Measurements from ENCODE around the gene ZNF808.
"Not testable (repeated sequence)": the region's sequence is repeated elsewhere in the genome, so short reads cannot be mapped to it uniquely, and the experiment has no call there.

The ZNF808 gene

DNA sequence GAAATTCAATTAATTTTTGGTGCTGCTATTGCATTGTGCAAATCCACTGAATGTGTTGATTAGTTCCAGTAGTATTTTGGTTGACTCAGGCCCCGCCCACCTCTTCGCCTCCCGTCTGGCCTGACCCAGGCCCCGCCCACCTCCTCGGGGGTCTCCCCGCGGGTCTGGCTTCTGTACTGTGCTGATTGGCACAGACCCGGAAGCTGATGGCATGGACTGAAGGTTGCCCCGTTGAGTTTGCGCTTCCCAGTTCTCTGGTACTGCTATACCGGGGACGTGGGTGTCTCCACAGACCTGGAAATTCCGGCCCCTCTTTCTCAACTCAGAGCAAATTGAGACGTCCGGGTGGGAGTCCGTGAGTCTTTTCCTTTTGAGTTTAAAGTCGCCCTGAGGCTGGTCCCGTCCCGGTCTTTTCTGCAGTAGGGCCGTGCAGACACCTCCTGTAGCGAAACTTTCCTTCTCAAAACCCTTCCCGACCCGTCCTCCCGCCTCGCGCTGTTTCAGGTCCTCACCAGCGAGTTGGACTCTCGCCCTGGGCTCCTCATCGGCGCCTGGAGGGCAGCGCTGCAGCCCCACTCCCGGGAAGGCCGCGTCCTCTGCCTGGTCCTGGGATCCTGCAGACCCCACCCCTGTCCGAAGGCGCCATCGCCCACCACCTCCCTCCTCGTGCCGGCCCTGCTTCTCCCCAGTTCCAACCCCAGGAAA is 57.4 kb downstream of the ZNF808 start:
- H2AFZ ChIP-seq (ENCODE audit: low read depth, low read length), result no peak overlapping the region
- H3K9me3 ChIP-seq (ENCODE audit: low read length), result peaks cover 40% of the 10 kb centered on the region
- no peaks in the 10 kb centered on the region for H3K27me3 ChIP-seq (ENCODE audit: insufficient read depth, low read length)
- no peaks in the 10 kb centered on the region for H3K4me1 ChIP-seq (ENCODE audit: insufficient read depth, low read length)
- H3K36me3 ChIP-seq (ENCODE audit: insufficient read depth, low read length), result peaks cover 72% of the 10 kb centered on the region
- H3K4me3 ChIP-seq (ENCODE audit: low read length), result no peak overlapping the region

DNA sequence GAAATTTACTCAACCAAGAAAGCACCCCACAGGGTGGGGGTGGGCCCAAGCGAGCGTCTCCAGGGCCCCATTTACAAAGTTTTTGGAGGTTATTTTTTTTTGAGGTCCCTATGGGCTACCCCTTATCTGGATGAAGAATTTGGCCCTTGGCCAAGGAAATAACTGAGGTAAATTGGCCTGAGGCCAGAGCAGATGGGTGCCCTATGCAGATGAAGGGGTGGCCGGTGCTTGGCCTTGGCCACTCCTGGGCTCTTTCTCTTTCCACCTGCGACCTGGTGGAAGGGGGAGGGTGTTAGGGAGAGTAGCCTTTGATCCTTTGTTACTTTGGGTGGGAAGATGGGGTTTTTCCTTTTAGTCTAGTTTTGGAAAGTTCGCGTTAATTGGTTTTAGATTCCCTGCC is 58.1 kb downstream of the ZNF808 start:
- Histone ChIP-seq H3K36me3 (ENCODE audit: insufficient read depth, low read length) (peaks cover 73% of the 10 kb centered on the region), H2AFZ (ENCODE audit: low read depth, low read length) (no peak overlapping the region), H3K27me3 (ENCODE audit: insufficient read depth, low read length) (no peaks in the 10 kb centered on the region), H3K4me3 (ENCODE audit: low read length) (no peak overlapping the region), H3K9me3 (ENCODE audit: low read length) (peaks cover 41% of the 10 kb centered on the region), H3K4me1 (ENCODE audit: insufficient read depth, low read length) (no peaks in the 10 kb centered on the region)

DNA sequence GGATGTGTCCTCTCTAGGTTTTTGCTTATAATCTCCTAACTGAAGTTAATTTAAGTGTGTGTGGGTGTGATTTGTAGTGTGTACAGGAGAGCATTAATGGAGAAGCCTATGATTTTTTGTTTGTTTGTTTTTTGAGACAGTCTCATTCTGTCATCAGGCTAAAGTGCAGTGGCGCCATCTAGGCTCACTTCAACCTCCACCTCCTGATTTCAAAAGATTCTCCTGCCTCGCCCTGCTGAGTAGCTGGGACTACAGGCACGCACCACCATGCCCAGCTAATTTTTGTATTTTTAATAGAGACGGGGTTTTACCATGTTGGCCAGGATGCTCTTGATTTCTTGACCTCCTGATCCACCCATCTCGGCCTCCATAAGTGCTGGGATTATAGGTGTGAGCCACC is 63.3 kb downstream of the ZNF808 start:
- no peak overlapping the region for H3K4me3 ChIP-seq (ENCODE audit: low read length)
- H3K4me1 ChIP-seq (ENCODE audit: insufficient read depth, low read length), result no peaks in the 10 kb centered on the region
- peaks cover 13% of the 10 kb centered on the region for H3K9me3 ChIP-seq (ENCODE audit: low read length)
- no peak overlapping the region for H2AFZ ChIP-seq (ENCODE audit: low read depth, low read length)
- no peaks in the 10 kb centered on the region for H3K27me3 ChIP-seq (ENCODE audit: insufficient read depth, low read length)
- peaks cover 46% of the 10 kb centered on the region for H3K36me3 ChIP-seq (ENCODE audit: insufficient read depth, low read length)

DNA sequence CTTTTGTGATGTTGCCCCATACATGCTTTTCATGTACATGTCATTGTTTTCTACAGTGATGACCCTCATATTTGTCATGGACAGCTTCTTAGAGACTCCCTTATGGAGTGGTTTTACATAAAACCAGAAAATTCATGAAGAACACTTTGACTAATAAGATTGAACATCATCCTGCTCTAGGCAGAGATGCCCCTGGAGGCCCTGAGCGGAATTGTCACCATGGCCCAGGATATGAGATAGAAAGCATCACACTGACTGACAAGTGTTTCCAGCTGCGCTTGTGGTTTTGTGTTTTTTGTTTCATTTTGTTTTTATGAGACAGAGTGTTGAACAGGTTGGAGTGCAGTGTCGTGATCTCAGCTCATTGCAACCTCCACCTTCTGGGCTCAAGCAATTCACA is 64.8 kb downstream of the ZNF808 start:
- Histone ChIP-seq H3K4me3 (ENCODE audit: low read length) (no peak overlapping the region), H3K27me3 (ENCODE audit: insufficient read depth, low read length) (no peaks in the 10 kb centered on the region), H3K36me3 (ENCODE audit: insufficient read depth, low read length) (peaks cover 44% of the 10 kb centered on the region), H3K4me1 (ENCODE audit: insufficient read depth, low read length) (no peaks in the 10 kb centered on the region), H2AFZ (ENCODE audit: low read depth, low read length) (no peak overlapping the region), H3K9me3 (ENCODE audit: low read length) (peaks cover 10% of the 10 kb centered on the region)

DNA sequence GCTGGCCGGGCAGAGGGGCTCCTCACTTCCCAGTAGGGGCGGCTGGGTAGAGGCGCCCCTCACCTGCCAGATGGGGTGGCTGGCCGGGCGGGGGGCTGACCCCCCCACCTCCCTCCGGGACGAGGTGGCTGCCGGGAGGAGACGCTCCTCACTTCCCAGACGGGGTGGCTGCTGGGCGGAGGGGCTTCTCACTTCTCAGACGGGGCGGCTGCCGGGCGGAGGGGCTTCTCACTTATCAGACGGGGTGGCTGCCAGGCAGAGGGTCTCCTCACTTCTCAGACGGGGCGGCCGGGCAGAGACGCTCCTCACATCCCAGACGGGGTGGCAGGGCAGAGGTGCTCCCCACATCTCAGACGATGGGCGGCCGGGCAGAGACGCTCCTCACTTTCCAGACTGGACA is 66.0 kb downstream of the ZNF808 start:
- H3K4me3 ChIP-seq (ENCODE audit: low read length); H3K27me3 ChIP-seq (ENCODE audit: insufficient read depth, low read length); H3K4me1 ChIP-seq (ENCODE audit: insufficient read depth, low read length); H2AFZ ChIP-seq (ENCODE audit: low read depth, low read length): not testable (repeated sequence)
- peaks cover 15% of the 10 kb centered on the region for H3K9me3 ChIP-seq (ENCODE audit: low read length)
- peaks cover 44% of the 10 kb centered on the region for H3K36me3 ChIP-seq (ENCODE audit: insufficient read depth, low read length)

DNA sequence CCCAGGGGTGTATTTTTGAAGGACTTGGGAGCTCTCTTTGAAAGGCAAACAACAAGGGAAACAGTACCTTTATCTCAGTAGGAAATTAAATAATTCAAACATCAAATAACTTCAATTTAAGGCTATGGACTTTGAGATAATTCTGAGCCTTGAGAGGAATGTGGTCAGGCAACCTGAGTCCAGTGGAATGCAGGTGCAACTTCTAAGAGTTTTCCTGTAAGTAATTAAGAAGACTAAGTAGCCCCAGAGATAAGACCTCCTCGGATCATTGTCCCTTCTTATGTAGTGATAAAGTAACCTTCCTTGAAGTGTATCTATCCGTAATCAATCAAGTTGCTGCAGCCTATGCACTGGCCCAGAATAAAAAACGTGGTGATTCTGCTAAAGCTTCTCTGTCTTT is 71.8 kb downstream of the ZNF808 start:
- Histone ChIP-seq H3K4me1 (ENCODE audit: insufficient read depth, low read length) (peaks cover 7% of the 10 kb centered on the region), H3K36me3 (ENCODE audit: insufficient read depth, low read length) (peaks cover 23% of the 10 kb centered on the region), H3K4me3 (ENCODE audit: low read length) (no peak overlapping the region), H2AFZ (ENCODE audit: low read depth, low read length) (no peak overlapping the region), H3K9me3 (ENCODE audit: low read length) (peaks cover 10% of the 10 kb centered on the region), H3K27me3 (ENCODE audit: insufficient read depth, low read length) (no peaks in the 10 kb centered on the region)

DNA sequence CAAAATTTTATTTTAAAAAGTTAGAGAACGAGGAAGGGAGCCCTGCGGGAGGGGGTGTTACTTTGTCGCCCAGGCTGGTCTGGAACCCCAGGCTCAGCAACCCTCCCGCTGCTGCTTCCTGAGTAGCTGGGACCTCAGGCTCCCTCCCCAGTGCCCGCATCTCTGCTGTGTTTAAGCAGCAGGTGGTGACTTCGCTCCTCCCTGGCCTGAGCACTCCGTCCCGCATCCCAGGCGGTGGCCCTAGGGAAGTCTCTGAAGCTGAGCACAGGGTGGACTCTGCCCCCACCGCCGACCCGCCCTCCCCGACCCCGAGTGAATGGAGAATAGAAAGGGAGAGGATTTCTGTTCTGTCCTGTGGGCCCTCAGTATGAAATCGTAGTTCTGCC is 73.2 kb downstream of the ZNF808 start:
- H3K9me3 ChIP-seq (ENCODE audit: low read length), result peaks cover 15% of the 10 kb centered on the region
- H3K4me3 ChIP-seq (ENCODE audit: low read length), result peak overlapping the region; percentile 78
- H3K36me3 ChIP-seq (ENCODE audit: insufficient read depth, low read length), result peaks cover 20% of the 10 kb centered on the region
- peak overlapping the region; percentile 98 for H2AFZ ChIP-seq (ENCODE audit: low read depth, low read length)
- H3K27me3 ChIP-seq (ENCODE audit: insufficient read depth, low read length), result no peaks in the 10 kb centered on the region
- peaks cover 7% of the 10 kb centered on the region for H3K4me1 ChIP-seq (ENCODE audit: insufficient read depth, low read length)

DNA sequence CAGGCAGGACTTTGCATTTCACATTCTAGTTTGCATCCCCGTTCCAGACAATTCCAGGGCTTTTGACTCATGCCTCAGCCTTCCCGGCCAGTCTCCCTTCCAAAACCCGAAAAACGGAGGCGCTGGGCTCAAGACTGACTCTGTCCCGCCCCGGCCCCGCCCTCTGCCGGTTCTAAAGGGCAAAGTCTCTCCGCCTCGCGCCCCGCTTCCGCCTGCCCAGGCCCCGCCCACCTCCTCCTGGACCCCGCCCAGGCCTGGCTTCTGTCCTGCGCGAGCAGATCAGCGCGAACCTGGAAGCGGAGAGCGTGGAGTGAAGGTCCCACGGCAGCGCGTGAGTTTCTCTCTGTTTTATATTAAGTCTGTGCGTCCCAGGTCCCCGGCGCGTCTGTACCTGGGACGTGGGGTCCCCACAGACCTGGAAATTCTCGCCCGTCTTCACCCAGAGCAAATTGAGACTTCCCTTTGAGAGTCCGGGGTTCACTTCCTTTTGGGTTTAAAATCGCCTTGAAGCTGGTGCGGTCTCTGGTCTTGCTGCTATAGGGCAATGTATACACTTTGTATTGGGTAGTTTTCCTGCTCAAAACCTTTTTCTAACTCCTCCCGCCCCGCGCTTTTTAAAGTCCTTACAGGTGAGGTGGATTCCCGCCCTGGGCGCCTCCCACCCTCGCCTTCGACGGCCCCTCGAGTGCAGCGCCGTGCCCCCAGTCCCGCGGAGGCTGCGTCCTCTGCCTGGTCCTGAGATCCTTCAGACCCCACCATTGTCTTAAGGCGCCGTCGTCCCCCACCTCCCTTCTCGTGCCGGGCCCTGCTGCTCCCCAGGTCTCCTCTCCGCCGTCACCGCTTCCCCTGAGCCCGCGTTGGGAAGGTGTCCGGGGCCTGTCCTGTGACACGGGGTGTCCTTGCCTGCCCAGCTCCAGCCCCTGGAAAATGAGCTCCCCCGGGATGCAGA is 73.8 kb downstream of the ZNF808 start:
- Histone ChIP-seq H2AFZ (ENCODE audit: low read depth, low read length) (peak overlapping the region; percentile 98), H3K4me3 (ENCODE audit: low read length) (peak overlapping the region; percentile 78), H3K9me3 (ENCODE audit: low read length) (peaks cover 14% of the 10 kb centered on the region), H3K36me3 (ENCODE audit: insufficient read depth, low read length) (peaks cover 17% of the 10 kb centered on the region), H3K4me1 (ENCODE audit: insufficient read depth, low read length) (peaks cover 7% of the 10 kb centered on the region), H3K27me3 (ENCODE audit: insufficient read depth, low read length) (no peaks in the 10 kb centered on the region)

DNA sequence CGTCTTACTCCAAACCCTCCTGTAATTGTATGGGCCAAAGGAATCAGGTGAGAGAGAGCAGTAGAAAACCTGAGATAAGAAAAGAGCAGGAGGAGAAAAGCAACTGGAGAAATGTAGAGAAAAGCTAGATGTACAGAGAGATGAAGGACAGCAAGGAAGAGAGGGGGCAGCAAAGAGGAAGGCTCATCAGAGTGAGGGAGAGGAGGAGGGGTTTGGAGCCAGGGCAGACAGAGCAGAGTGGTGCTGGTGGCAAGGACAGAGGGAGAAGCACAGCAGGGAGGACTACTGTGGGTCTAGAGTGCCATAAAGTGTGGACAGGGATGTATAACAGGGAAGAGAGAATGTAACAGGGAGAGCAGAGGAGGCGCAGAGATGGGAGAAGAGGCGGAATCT is 74.5 kb downstream of the ZNF808 start:
- Histone ChIP-seq H2AFZ (ENCODE audit: low read depth, low read length) (peak overlapping the region; percentile 98), H3K9me3 (ENCODE audit: low read length) (peaks cover 15% of the 10 kb centered on the region), H3K36me3 (ENCODE audit: insufficient read depth, low read length) (peaks cover 11% of the 10 kb centered on the region), H3K4me3 (ENCODE audit: low read length) (peak overlapping the region; percentile 78)
- not testable (repeated sequence) for H3K27me3 ChIP-seq (ENCODE audit: insufficient read depth, low read length); H3K4me1 ChIP-seq (ENCODE audit: insufficient read depth, low read length)

DNA sequence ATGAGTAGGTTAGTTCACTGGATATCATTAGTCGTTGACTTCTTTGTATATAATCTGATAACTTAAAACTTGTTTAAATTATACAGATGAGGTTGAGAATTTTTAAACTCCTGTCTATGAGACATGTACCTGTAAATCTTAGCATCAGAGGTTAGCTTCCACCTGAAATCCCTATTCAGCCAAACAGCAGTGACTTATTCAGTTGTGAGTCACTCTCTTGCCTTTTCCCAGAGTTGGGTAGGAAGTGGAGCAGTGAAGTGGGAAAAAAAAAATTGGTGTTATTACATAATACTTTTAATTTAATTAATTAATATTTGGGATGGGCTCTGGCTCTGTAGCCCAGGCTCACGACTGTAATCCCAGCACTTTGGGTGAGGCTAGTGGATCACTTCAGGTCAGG is 75.5 kb downstream of the ZNF808 start:
- Histone ChIP-seq H3K9me3 (ENCODE audit: low read length) (peaks cover 15% of the 10 kb centered on the region), H3K36me3 (ENCODE audit: insufficient read depth, low read length) (peaks cover 6% of the 10 kb centered on the region), H2AFZ (ENCODE audit: low read depth, low read length) (no peak overlapping the region), H3K4me1 (ENCODE audit: insufficient read depth, low read length) (peaks cover 7% of the 10 kb centered on the region), H3K4me3 (ENCODE audit: low read length) (no peak overlapping the region), H3K27me3 (ENCODE audit: insufficient read depth, low read length) (no peaks in the 10 kb centered on the region)

DNA sequence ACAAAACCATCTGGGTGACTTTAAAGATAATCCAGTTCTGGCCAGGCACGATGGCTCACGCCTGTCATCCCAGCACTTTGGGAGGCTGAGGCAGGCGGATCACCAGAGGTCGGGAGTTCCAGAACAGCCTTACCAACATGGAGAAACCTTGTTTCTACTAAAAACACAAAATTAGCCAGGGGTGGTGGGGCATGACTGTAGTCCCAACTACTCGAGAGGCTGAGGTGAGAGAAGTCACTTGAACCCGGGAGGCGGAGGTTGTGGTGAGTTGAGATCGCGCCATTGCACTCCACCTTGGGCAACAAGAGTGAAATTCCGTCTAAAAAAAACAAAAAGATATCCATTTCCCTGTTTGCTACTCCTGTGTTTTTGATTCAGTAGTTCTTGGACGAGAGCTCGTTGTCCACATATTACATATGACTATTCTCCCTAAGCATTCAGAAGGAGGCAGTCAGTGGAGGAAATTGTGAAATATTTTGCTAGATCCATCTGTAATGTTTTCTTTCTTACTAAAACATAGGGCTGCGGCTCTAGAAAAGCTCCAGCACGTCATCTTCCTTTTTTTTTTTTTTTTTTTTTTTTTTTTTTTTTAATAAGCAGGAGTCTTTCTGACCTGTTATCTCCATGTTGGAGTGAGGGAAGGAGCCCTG is 76.2 kb downstream of the ZNF808 start:
- H3K36me3 ChIP-seq (ENCODE audit: insufficient read depth, low read length), result peaks cover 6% of the 10 kb centered on the region

More for the DNA sequence above, 76.2 kb downstream of the ZNF808 start:
- Histone ChIP-seq H2AFZ (ENCODE audit: low read depth, low read length) (no peak overlapping the region), H3K4me3 (ENCODE audit: low read length) (no peak overlapping the region), H3K4me1 (ENCODE audit: insufficient read depth, low read length) (peaks cover 7% of the 10 kb centered on the region), H3K9me3 (ENCODE audit: low read length) (peaks cover 15% of the 10 kb centered on the region), H3K27me3 (ENCODE audit: insufficient read depth, low read length) (no peaks in the 10 kb centered on the region)

Data from neuron (in vitro differentiated cells).